ENCODE data around the gene ACOT12. TPM values are rescaled to one million over a fixed set of nuclear protein-coding genes. Genes with fewer than 3 reads are reported as not detected.

The ACOT12 gene
- total RNA-seq (2014; rRNA removed): not detected in 2 replicates
- Bru-seq, nascent RNA: percentile 28 among the genes with signal in this experiment
- BruChase-seq, experiment 1, labeled RNA remaining after a 6-hour chase: percentile 26 among the genes with signal in this experiment
- percentile 38 among the genes with signal in this experiment for BruChase-seq, experiment 2, labeled RNA remaining after a 2-hour chase
- long read RNA-seq, partial matches to known transcripts: 1 of 1 reads
- long read RNA-seq, other reads (novel, unspliced or antisense): 0 of 1 reads

GRCh38 chr5:81393783-81394718, at the start of gene ACOT12:
Gene ACOT12 (minus strand): TSS chr5:81394134. CDS start chr5:81394114, 20 bp downstream.
- DNase-seq (no peak), ATAC-seq (peak; percentile 62)
- POLR2A ChIA-PET (ENCODE audit: unreplicated experiment): interaction anchor here (0.6 kb wide), 1 partner anchor 76 kb away, joined by 3 read pairs; no protein-coding TSS in a partner anchor
- Histone ChIP-seq H3K4me2 (ENCODE audit: low read length) (peak within 1 kb of the TSS; percentile 73), H2AFZ (ENCODE audit: low read length) (peak within 1 kb of the TSS; percentile 68), H3K36me3 (ENCODE audit: low read depth, low read length) (no peaks in the 10 kb centered on the region), H3K27me3 (ENCODE audit: low read length) (no peaks in the 10 kb centered on the region), H3K4me1 (ENCODE audit: insufficient read depth, low read length) (no peaks in the 10 kb centered on the region), H3K9me2 (replicated peaks; ENCODE audit: low read length) (no peaks in the 10 kb centered on the region), H3K9ac (ENCODE audit: low read length) (no peak within 1 kb of the TSS), H3K79me2 (ENCODE audit: low read length) (no peaks in the 10 kb centered on the region), H3F3A (ENCODE audit: low read length, unreplicated experiment) (no peaks in the 10 kb centered on the region), H4K20me1 (ENCODE audit: low read length) (no peaks in the 10 kb centered on the region), H3K9me3 (ENCODE audit: low read length) (no peaks in the 10 kb centered on the region), H3K27ac (ENCODE audit: low read length) (no peak within 1 kb of the TSS), H3K4me3 (ENCODE audit: low read length) (peak within 1 kb of the TSS; percentile 55)
- TF ChIP-seq CTCF (conservative IDR thresholded peaks at IDR 0.05; ENCODE audit: low read depth, low read length): no peak
- TF ChIP-seq EZH2phosphoT487 (IDR thresholded peaks at IDR 0.05; ENCODE audit: borderline replicate concordance, low read length): no peak
- TF ChIP-seq EZH2 (IDR thresholded peaks at IDR 0.05; ENCODE audit: low read length, unreplicated experiment): no peak
- intact Hi-C loops (cut with micrococcal nuclease): no loop called here
- CTCF ChIA-PET: interaction anchor here (0.5 kb wide), 1 partner anchor 57 kb away, joined by 5 read pairs; no protein-coding TSS in a partner anchor
- no TSS peak for BruUV-seq (replicated peaks)

- no TSS peak for BruUV-seq (replicated peaks)
- H4K20me1 ChIP-seq (ENCODE audit: low read length): no peaks in the 10 kb centered on the region
- ChIA-PET CTCF (no interaction called here), POLR2A (ENCODE audit: unreplicated experiment) (no interaction called here)
- H3K4me3 ChIP-seq (ENCODE audit: low read length): no peak overlapping the region
- H3K4me2 ChIP-seq (ENCODE audit: low read length): no peak overlapping the region
- no peak overlapping the region for H3K27ac ChIP-seq (ENCODE audit: low read length)
- ATAC-seq (no peak), DNase-seq (no peak)
- H3K36me3 ChIP-seq (ENCODE audit: low read depth, low read length): no peaks in the 10 kb centered on the region
- no peak for TF ChIP-seq CTCF (conservative IDR thresholded peaks at IDR 0.05; ENCODE audit: low read depth, low read length)
- no peak for TF ChIP-seq EZH2phosphoT487 (IDR thresholded peaks at IDR 0.05; ENCODE audit: borderline replicate concordance, low read length)
- TF ChIP-seq EZH2 (IDR thresholded peaks at IDR 0.05; ENCODE audit: low read length, unreplicated experiment): no peak
- no peaks in the 10 kb centered on the region for H3K4me1 ChIP-seq (ENCODE audit: insufficient read depth, low read length)
- H3K9me3 ChIP-seq (ENCODE audit: low read length): no peaks in the 10 kb centered on the region
- intact Hi-C loops (cut with micrococcal nuclease): no loop called here
- H3K27me3 ChIP-seq (ENCODE audit: low read length): no peaks in the 10 kb centered on the region
- no peak overlapping the region for H2AFZ ChIP-seq (ENCODE audit: low read length)
- H3F3A ChIP-seq (ENCODE audit: low read length, unreplicated experiment): no peaks in the 10 kb centered on the region
- no peak overlapping the region for H3K9ac ChIP-seq (ENCODE audit: low read length)
- H3K79me2 ChIP-seq (ENCODE audit: low read length): no peaks in the 10 kb centered on the region
- no peaks in the 10 kb centered on the region for H3K9me2 ChIP-seq (replicated peaks; ENCODE audit: low read length)
Measured at GRCh38 chr5:81435023-81435422, 41.1 kb upstream of the ACOT12 start.

Measured in PC-3 (cell line).